ENCODE results near the gene POU2F2. TPM values are rescaled to one million over a fixed set of nuclear protein-coding genes. Genes with fewer than 3 reads are reported as not detected.

POU2F2 gene
- total RNA-seq, 2 experiments from 2014 or later: 33.5 to 59.5 TPM

DNA sequence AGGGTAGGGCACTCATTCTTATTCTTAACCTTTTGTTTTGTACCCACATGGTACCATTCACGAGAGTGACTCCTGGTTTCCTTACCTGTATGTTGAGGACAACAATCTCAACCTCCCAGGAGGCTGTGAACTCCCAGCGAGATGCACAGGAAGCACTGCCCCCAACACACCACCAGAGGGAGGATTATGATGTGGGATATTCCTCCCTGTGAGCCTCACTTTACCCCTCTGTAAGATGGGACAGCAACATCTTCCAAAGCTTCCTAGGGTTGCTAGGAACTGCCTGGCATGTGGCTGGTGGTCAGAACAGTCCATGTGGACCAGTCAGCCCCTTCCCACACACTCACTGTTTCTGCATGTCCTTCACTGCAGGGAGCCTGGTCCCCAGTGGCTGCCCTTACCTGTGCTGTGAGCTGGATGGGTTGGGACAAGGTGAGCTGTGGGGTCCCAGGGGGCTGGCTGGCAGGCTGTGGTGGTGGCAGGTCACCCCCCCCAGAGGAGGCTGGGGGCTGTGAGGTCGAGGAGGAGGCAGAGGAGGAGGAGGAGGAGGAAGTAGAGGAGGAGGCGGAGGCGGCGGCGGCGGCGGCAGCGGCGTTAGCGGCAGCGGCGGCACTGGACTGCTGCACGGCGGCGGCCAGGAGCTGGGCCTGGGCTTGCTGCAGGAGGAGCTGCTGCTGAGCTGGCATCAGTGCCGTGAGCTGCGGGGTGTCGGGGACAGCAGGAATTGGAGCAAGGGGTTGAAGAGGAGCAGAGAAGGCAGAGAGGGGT, 15.8 kb downstream of the POU2F2 start:
- H3K79me2 ChIP-seq (ENCODE audit: insufficient read depth, low read depth, low read length): peaks cover 9% of the 10 kb centered on the region; the same call in 1 of the 2 replicates
- H2AFZ ChIP-seq (ENCODE audit: low read length): no peak overlapping the region
- BruUV-seq (replicated peaks): no TSS peak
- peaks cover 82% of the 10 kb centered on the region for H3K36me3 ChIP-seq (ENCODE audit: insufficient read depth, low read length)
- H3K4me1 ChIP-seq (ENCODE audit: insufficient read depth, low read length, poor library complexity, severe bottlenecking): peaks cover 91% of the 10 kb centered on the region
- POLR2A ChIA-PET: interaction anchor here (0.6 to 3.2 kb wide), 5 partner anchors 7 to 189 kb away, joined by 3 to 25 read pairs (median 3); no protein-coding TSS in a partner anchor
- TF ChIP-seq, protein P1, sequence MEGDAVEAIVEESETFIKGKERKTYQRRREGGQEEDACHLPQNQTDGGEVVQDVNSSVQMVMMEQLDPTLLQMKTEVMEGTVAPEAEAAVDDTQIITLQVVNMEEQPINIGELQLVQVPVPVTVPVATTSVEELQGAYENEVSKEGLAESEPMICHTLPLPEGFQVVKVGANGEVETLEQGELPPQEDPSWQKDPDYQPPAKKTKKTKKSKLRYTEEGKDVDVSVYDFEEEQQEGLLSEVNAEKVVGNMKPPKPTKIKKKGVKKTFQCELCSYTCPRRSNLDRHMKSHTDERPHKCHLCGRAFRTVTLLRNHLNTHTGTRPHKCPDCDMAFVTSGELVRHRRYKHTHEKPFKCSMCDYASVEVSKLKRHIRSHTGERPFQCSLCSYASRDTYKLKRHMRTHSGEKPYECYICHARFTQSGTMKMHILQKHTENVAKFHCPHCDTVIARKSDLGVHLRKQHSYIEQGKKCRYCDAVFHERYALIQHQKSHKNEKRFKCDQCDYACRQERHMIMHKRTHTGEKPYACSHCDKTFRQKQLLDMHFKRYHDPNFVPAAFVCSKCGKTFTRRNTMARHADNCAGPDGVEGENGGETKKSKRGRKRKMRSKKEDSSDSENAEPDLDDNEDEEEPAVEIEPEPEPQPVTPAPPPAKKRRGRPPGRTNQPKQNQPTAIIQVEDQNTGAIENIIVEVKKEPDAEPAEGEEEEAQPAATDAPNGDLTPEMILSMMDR (conservative IDR thresholded peaks at IDR 0.05; ENCODE audit: low read length): peak; percentile 74
- no peak for TF ChIP-seq EZH2phosphoT487 (IDR thresholded peaks at IDR 0.05; ENCODE audit: borderline replicate concordance, low read depth, low read length)
- H3K4me3 ChIP-seq (ENCODE audit: low read depth, low read length, poor library complexity, severe bottlenecking): no peak overlapping the region
- H3K9me2 ChIP-seq (ENCODE audit: insufficient read depth, low read length): no peaks in the 10 kb centered on the region
- H4K20me1 ChIP-seq (ENCODE audit: insufficient read depth, low read length): no peaks in the 10 kb centered on the region
- intact Hi-C loops (cut with micrococcal nuclease; ENCODE audit: unreplicated experiment): no loop called here
- H3K27ac ChIP-seq (ENCODE audit: low read depth, low read length, poor library complexity, severe bottlenecking): peak overlapping the region; percentile 97
- CTCF ChIA-PET (ENCODE audit: unreplicated experiment): interaction anchor here (1.8 kb wide), 1 partner anchor 16 kb away, joined by 8 read pairs; the partner anchor contains the start of gene POU2F2
- H3K9me3 ChIP-seq (ENCODE audit: low read length): no peaks in the 10 kb centered on the region
- peak overlapping the region; percentile 89 for H3K4me2 ChIP-seq (ENCODE audit: low read length)
- no peak for DNase-seq (ENCODE audit: low spot score)

DNA sequence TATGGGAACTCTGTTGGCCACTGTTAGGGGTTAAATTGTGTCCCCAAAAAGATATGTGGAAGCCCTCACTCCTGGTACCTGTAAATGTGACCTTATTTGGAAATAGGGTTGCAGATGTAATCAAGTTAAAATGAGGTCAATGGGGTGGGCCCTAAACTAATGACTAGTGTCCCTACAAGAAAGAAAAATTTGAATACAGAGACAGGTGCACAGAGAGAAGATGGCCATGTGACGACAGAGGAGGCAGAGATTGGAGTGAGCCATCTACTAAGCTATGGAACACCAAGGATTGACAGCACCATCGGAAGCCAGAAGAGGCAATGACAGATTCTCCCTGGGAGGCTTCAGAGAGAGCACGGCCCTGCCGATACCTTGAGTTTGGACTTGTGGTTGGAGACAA, 16.5 kb downstream of the POU2F2 start:
- intact Hi-C loops (cut with micrococcal nuclease; ENCODE audit: unreplicated experiment): no loop called here
- DNase-seq (ENCODE audit: low spot score): peak; percentile 53
- BruUV-seq (replicated peaks): TSS peak; percentile 21
- Histone ChIP-seq H3K27ac (ENCODE audit: low read depth, low read length, poor library complexity, severe bottlenecking) (peak overlapping the region; percentile 97), H3K9me2 (ENCODE audit: insufficient read depth, low read length) (no peaks in the 10 kb centered on the region), H3K36me3 (ENCODE audit: insufficient read depth, low read length) (peaks cover 82% of the 10 kb centered on the region), H3K4me3 (ENCODE audit: low read depth, low read length, poor library complexity, severe bottlenecking) (peak overlapping the region; percentile 59), H4K20me1 (ENCODE audit: insufficient read depth, low read length) (no peaks in the 10 kb centered on the region), H2AFZ (ENCODE audit: low read length) (no peak overlapping the region), H3K79me2 (ENCODE audit: insufficient read depth, low read depth, low read length) (peaks cover 11% of the 10 kb centered on the region; the same call in 1 of the 2 replicates), H3K4me1 (ENCODE audit: insufficient read depth, low read length, poor library complexity, severe bottlenecking) (peaks cover 91% of the 10 kb centered on the region), H3K9me3 (ENCODE audit: low read length) (no peaks in the 10 kb centered on the region), H3K4me2 (ENCODE audit: low read length) (peak overlapping the region; percentile 89)
- ChIA-PET POLR2A (interaction anchor here (0.6 to 3.2 kb wide), 5 partner anchors 8 to 188 kb away, joined by 3 to 25 read pairs (median 6); partner anchors contain the start of gene POU2F2), CTCF (ENCODE audit: unreplicated experiment) (interaction anchor here (1.8 kb wide), 1 partner anchor 17 kb away, joined by 8 read pairs; the partner anchor contains the start of gene POU2F2)
- no peak for TF ChIP-seq EZH2phosphoT487 (IDR thresholded peaks at IDR 0.05; ENCODE audit: borderline replicate concordance, low read depth, low read length)
- TF ChIP-seq, protein P1 (conservative IDR thresholded peaks at IDR 0.05; ENCODE audit: low read length): no peak

Data from OCI-LY7 (cell line).